Body of pancreas (tissue), 4 donors: ENCODE measurements around the gene MAN2B1.

Experiments used
- CTCF ChIP-seq, 7 experiments: fragments of 450-650 bp in 4 of 7; fragments of 200-600 bp in 3 of 7; sonication (generic) in 3 of 7; IDR thresholded peaks; one replicate each; pipeline ENCODE4 v1.5.1; 2016 to 2019; ENCODE audit warnings: antibody characterized with exemption in 7 of 7
- POLR2A ChIP-seq, 3 donors: fragments of 450-650 bp; IDR thresholded peaks; one replicate each; pipeline ENCODE4 v1.6.1; 2016; ENCODE audit warnings: antibody characterized with exemption in 3 of 3, mild to moderate bottlenecking in 2 of 3

- TF ChIP-seq CTCF (IDR thresholded peaks at IDR 0.05) = no peak
- no peak for TF ChIP-seq POLR2A (IDR thresholded peaks at IDR 0.05)
Measured at GRCh38 chr19:12680034-12680433, 13.5 kb upstream of the MAN2B1 start.
